ENCODE results near the gene PELI2.

- TF ChIP-seq CTCF (conservative IDR thresholded peaks at IDR 0.05 in 1 of 2, IDR thresholded peaks at IDR 0.05 in 1 of 2; ENCODE audit: low read depth in 1 of 2, low read length in 2 of 2) (no peak), EZH2 (IDR thresholded peaks at IDR 0.05; ENCODE audit: low read length, missing control alignments) (no peak)
Measured at GRCh38 chr14:56127156-56127555, 8.9 kb downstream of the PELI2 start.
